Astrocyte (in vitro differentiated cells and primary cell): ENCODE data around the gene INPP4B.

Experiments used
- EZH2 ChIP-seq: IDR thresholded peaks from 2 replicates; pipeline ENCODE4 v1.6.1; 2012; ENCODE audit warnings: mild to moderate bottlenecking, low read length, inconsistent platforms; ENCODE audit not compliant: insufficient read depth
- TF ChIP-seq, protein P1 (sequence below): IDR thresholded peaks from 2 replicates; pipeline ENCODE4 v1.5.1; 2011; ENCODE audit warnings: low read depth, mild to moderate bottlenecking, inconsistent platforms, low read length, moderate library complexity; ENCODE audit not compliant: insufficient read depth

DNA sequence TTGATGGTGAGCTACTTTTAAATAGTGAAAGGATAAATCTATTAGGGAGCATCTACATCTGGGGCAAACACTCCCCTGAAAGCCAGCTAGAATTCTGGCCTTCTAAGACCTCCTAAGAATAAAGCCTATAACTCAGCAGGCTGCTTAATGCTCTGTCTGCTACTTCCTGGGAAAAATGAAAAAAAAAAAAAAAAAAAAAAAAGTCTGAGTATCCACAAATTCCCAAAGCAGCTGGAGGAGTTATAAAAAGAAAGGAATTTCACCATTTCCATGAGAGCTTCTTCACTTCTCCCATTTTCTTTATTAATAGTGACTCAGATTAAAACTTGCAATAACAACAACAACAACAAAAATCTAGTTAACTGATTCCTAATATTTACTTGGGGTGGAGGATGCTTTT is 511.2 kb downstream of the INPP4B start:
- TF ChIP-seq, protein P1, sequence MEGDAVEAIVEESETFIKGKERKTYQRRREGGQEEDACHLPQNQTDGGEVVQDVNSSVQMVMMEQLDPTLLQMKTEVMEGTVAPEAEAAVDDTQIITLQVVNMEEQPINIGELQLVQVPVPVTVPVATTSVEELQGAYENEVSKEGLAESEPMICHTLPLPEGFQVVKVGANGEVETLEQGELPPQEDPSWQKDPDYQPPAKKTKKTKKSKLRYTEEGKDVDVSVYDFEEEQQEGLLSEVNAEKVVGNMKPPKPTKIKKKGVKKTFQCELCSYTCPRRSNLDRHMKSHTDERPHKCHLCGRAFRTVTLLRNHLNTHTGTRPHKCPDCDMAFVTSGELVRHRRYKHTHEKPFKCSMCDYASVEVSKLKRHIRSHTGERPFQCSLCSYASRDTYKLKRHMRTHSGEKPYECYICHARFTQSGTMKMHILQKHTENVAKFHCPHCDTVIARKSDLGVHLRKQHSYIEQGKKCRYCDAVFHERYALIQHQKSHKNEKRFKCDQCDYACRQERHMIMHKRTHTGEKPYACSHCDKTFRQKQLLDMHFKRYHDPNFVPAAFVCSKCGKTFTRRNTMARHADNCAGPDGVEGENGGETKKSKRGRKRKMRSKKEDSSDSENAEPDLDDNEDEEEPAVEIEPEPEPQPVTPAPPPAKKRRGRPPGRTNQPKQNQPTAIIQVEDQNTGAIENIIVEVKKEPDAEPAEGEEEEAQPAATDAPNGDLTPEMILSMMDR = no peak
- no peak for TF ChIP-seq EZH2
